GM18858 (cell line): ENCODE data around the gene DDX49.
"Not testable (repeated sequence)": the region's sequence is repeated elsewhere in the genome, so short reads cannot be mapped to it uniquely, and the experiment has no call there.

Experiments used
- ATAC-seq: cut with Tn5 transposase; IDR thresholded peaks from one replicate; pipeline ENCODE4 v1.9.1; 2021; ENCODE audit not compliant: unreplicated experiment

Gene DDX49

GRCh38 chr19:18895038-18895823 lies 24.3 kb upstream of the DDX49 start:
- ATAC-seq: no peak

DNA sequence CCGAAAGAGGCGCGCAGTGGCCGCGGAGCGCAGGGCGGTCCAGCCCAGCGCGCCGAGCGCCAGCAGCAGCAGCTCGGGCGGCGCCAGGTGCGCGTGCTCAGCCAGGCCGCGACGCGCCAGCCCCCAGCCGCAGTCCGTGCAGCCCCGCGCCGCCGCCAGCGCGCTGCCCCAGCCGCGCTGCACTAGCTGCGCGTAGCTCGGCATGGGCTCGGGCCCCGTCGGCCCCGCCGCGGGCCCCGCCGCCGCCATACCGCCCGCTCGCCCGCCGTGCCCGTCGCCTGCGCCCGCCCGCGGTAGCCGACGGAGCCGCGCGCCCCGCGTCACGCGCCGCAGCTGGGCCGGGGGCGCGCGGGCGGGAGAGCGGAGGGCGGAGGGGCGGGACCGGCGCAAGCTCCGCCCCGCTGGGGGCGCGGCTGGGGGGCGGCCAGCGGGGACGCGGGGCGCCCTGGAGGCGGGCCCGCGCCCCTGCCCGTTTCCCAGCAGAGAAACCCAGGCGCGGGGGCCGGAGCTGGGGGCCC lies 23.6 kb upstream of the DDX49 start, which contains the start of gene CERS1:
TSS of gene CERS1 (minus strand) at position 335 of the 518 bp plus-strand sequence. CDS start at position 249, 86 bp downstream.
- no peak for ATAC-seq

DNA sequence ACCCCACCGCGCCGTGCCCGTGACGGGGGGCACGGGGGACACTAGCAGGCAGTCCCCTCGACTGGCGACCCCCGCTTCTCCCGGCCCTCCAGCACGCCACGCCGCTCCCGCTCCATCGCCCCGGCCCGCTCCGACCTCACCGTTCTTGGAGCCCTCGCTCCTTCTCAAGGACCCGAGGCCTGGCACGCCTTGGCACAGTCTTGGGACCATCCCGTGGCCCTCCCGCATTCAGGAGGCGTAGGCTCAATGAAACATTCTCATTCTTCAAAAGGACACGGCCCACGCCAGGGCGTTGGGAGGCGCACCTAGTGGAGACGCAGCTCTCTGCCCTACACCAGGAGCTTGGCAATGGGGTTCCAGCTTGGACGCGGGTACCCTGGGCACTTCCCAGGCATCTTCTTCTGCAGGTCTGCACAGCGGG lies 23.1 kb upstream of the DDX49 start:
- no peak for ATAC-seq

DNA sequence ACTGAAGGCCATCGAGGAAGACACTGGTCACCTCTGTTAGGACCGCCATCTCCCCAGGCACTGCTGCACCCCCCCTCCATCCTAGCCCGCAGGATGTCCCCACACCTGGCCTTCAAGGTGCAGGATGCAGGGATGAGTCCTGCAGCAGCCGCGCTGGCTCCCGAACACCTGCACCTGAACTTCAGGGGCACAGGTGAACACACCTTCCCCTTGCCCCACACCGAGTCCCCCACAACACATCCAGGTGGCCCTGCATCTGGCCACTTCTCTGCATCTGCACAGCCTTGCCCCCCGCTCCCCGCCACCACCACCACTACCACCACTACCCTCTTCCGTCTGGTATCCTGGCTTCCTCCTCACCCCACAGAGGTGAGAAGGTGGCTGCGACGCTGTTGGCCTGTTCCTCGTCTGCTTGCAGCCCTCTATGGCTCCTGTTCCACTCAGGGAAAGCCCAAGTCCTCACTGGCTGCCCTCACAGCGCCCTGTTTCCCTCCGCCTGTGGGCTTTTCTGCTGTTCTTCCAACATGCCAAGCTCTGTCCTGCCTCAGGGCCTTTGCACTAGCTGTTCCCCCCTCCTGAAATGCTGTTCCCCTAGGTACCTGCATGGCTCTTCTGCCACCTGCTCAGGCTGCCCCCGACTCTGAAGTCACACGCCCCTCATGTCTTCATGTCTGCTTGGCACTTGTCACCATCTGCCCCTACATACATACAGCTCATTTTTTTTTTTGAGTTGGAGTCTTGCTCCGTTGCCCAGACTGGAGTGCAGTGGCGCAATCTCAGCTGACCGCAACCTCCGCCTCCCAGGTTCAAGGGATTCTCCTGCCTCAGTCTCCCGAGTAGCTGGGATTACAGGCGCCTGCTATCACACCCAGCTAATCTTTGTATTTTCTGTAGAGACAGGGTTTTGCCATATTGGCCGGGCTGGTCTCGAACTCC lies 22.2 kb upstream of the DDX49 start:
- no peak for ATAC-seq

- no peak for ATAC-seq
Observed at GRCh38 chr19:18898081-18898606, 21.4 kb upstream of the DDX49 start.

DNA sequence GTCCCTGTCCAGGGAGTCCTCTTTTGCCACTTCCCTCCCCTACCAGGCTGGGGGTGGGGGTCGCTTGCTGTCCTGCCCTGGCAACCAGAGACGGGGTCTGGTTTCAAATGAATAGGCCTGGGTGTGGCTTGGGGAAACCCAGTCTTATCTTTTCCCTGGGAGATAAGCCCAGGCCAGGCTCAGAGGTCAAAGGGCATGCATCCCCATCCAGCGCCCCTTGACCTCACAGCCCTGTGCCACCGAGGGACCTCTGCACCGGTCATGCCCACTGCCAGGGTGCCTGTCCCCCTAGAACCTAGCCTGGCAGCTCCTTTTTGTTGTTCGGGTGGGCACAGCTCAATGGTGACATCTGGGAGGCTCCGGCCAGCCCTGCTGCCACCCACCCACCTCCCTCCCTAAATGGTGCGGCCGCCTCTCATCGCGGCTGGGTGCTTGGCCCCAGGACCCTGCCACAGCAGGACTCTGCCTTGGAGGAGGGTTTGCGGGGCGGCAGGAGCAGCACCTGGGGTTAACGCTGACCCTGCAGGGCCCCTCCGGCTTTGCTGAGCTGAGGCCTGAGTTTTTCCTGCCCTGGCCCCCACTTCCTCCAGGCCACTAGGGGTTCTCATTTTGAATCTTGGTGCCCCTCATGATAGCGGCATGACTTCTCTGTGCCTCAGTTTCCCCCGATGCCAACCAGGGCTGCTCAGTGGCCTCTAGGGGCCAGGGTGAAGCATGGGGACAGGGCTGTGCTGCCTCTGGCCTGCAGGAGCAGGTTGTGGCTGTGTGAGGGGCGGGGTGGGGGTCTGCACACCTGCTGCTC lies 20.7 kb upstream of the DDX49 start:
- ATAC-seq: no peak

GRCh38 chr19:18899624-18900560 lies 19.6 kb upstream of the DDX49 start:
- ATAC-seq: no peak

DNA sequence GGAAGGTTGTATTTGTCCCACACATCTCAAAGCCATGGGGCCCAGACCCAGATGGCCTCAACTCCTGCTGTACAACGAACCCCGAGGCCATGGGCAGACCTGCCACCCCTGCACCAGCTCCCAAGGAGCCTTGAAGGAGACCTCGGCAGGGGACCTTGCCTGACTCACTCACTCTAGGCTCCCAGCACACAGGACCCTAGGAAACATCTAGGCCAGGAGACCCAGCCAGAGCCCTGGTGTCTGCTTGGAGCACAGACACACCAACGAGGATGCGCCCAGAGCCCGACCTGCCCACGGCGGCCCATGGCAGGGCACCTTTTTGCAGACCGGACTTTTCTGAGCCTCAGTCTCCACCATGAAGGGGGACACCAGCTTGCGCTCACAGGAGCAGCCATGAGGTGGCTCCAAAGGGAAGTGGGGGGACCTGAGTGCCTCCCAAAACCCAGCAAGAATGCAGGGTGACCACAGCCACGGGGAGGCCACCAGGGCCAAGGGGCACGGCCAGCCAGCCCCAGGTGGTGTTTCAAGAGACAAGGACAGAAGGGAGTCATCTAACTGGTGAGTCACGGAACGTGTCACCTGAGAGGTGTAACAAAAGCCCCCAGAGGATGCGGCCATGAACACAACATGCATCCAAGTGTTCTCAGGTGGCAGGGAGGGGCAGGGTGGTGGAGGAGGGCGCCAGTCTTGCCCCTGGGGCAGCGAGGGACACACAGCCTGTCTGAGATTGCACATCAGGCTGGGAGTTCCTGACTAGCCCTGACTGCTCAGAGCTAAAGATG lies 18.6 kb upstream of the DDX49 start:
- ATAC-seq: no peak

GRCh38 chr19:18901491-18901890 lies 18.0 kb upstream of the DDX49 start:
- no peak for ATAC-seq

DNA sequence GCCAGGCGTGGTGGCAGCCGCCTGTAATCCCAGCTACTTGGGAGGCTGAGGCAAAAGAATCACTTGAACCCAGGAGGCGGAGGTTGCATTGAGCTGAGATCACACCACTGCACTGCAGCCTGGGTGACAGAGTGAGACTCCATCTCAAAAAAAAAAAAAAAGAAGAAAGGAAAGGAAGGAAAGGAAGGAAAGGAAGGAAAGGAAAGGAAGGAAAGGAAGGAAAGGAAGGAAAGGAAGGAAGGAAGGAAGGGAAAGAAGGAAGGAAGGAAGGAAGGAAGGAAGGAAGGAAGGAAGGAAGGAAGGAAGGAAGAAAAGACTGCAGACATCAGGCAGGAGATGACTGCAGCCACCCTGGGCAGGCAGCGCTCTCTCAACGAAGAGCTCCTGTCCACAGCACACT lies 17.0 kb upstream of the DDX49 start:
- ATAC-seq: not testable (repeated sequence)

DNA sequence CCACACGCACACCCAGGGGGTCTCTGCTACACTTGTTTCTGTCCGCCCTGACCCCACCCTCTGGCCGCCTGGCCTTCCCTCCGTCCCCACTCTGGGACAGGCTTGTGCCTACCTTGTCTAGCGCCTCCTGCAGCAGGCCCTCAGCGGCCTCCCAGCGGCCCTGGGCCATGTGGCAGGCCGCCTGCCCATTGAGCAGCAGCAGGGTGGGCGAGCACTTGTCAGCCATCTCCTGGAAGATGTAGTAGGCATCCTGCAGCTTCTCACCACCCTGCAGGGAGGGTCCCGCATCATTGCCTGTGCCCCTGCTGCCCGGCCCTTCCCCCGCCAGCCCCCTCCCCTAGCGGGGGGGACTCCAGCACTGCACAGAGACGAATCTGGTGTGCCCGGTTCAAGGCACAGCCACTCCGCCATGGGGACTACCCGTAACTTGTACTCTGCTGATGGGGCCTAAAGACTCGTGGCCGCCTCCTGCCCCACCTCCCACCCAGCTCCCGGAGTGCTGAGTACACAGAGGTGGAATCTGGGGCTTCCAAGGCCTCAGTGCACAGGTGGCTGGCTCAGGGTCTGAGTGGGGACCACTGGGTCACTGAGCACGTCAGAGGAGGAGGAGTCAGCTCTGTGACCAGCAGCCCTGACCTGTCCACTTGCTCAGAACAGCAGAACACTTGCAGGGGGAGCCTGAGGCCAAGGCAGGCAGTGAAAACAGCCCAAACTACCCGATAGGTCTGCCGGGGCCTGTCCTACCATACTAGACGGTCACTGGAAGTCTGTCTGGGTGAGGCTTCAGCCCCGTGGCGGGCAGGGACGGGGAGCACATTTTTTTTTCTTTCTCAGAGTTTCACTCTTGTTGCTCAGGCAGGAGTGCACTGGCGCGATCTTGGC lies 16.1 kb upstream of the DDX49 start:
- no peak for ATAC-seq

DNA sequence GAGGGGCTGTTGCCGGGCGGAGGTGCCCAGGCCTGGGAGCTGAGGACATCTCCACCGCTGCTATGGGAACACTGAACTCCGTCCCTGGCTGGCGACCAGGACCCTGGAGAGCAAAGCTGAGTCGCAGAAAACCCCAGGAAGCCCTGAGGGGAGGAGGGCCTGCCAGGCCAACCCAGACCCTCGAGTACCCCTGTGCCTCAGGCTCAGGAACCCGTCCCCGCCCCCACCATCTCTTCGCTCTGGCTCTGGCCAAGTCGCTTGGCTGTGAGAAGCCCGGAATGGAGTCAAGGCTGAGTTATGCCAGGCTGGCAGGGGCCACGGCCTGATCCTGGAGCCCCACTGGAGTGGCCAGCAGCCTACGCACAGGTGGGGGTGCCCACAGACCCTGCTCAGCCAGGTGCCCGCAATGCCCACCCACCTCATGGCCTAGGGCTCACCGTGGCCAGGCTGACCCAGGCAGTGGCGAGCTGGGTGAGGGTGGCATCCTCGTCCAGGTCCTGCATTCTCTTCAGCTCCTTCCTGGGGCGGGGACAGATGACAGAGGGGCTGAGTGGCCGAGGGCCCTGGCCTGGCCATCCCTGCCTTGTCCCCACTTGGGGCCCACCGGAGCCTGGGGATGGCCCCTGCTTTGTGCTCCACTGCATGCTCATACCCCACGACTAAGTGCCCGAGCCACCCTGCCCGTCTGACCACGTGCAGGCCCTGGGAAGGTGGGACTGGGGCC lies 15.0 kb upstream of the DDX49 start:
- no peak for ATAC-seq

DNA sequence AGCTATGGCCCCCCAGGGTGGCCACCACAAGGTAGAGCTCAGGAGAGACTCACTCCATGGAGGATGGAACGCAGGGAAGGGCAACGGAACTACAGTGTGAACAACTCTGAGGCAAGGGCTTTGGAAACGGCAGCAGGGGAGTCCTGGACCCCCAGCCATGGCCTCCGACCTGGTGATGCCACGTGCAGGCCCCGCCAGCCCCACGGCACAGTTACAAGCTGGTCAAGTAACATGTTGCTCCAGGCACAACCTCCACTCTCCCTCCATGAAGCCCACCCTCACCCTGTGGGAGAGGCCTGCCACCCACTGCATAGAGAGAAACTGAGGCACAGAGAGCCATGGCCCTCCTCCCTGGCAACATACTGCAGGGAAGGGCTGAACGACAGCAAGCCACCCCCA lies 14.5 kb upstream of the DDX49 start:
- ATAC-seq: no peak

DNA sequence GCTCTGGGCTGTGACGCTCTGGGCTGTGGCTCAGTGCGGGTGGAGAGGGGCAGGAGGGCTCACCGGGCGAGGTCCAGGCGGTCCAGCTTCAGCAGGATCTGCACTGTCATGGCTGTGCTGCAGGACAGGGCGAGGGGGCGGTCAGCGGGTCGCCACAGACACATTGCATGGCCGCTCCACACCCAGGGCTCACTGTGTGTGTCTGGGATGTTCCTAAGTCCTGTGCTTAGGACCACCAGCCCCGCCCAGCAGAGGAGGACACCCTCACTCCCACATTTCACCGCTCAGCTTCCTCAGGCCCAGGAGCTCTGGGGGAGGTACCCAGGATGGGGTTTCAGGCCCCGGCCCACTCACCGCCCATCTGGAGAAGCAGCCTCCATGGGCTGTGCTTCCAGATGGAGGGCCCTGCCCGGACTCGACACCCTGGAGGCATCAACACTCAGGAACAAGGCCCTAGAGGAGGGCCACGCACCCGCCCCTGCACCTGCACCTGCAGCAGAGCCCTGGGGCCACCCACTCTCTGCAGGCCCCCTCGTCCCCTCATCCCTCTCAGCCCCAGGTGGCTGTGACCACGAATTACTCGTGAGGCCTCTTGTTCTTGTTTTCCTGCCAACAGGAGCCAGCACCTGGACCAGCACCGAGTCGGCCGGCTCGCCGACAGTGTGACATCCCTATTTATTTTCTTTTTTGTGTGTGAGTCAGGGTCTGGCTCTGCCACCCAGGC lies 13.8 kb upstream of the DDX49 start:
- ATAC-seq: no peak

DNA sequence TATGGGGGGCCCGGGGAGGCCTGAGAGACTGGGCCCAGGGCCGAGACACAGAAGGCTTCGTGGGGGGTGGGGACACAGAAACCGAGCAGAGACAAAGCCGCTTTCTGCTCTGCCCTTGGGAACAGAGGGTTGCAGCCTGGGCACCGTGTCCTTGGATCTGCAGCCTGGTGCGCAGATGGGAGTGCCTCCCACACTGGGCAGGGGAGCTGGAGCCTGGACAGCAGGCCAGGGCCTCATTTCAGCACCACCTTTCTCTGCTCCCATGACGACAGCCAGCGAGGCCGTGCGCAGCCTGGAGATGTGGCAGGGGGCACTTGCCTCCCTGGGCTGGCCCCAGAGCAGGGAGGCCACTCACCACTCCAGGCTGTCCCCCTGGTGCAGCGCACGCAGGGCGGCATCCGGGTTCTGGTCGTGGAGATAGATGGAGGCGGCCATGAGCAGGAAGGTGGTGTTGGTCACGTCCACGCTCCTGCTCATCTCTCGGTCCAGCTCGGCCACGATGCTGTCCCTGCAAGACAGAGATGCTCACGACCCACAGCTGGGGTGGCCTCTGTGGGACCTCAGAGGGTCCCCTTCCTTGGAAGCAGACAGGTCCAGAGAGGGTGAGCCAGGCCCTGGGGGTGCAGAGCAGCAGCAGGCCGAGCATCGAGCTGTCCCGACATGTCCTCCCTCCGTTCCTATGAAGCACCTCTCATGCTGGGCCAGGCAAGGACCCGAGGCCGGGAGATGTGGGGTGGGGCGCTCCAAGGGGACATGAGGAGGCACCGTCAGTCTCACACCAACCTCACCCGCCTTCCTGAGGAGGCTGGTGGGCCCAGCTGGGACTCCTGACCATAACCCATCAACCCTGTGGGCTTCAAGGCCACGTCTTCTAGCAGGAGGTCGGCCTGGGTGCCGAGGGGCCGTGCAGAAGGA lies 12.7 kb upstream of the DDX49 start:
- no peak for ATAC-seq
